WERI-Rb-1 (cell line): ENCODE measurements around the gene FNDC5.
A peak's percentile ranks its signal among the peaks of the same experiment; 100 is the strongest.

Source experiments
- DNase-seq: peaks from one replicate; pipeline ENCODE4 v3.0.0-alpha.2; 2020
- H3K27ac ChIP-seq: fragments of 250-450 bp; sonication (Bioruptor Pico); 2 replicates; pipeline ENCODE4 v1.5.1; 2020; ENCODE audit warnings: mild to moderate bottlenecking, moderate library complexity
- H3K27me3 ChIP-seq: fragments of 250-450 bp; sonication (Bioruptor Pico); 2 replicates; pipeline ENCODE4 v1.5.1; 2021; ENCODE audit warnings: mild to moderate bottlenecking, low read depth, moderate library complexity; ENCODE audit not compliant: insufficient read depth, severe bottlenecking
- H3K36me3 ChIP-seq: fragments of 250-450 bp; sonication (Bioruptor Pico); 2 replicates; pipeline ENCODE4 v1.5.1; 2020; ENCODE audit warnings: mild to moderate bottlenecking, moderate library complexity
- H3K4me3 ChIP-seq: 2 replicates; pipeline ENCODE4 v1.5.1; 2011; ENCODE audit warnings: low read depth, mild to moderate bottlenecking, control low read depth, low read length
- H3K9me3 ChIP-seq: fragments of 250-450 bp; sonication (Bioruptor Pico); 2 replicates; pipeline ENCODE4 v1.5.1; 2021; ENCODE audit warnings: mild to moderate bottlenecking, moderate library complexity; ENCODE audit not compliant: severe bottlenecking
- CTCF ChIP-seq: IDR thresholded peaks from 2 replicates; pipeline ENCODE4 v1.5.1; 2011; ENCODE audit warnings: low read depth, mild to moderate bottlenecking, control low read depth, inconsistent platforms, low read length

Gene FNDC5

GRCh38 chr1:32902535-32902920 is 31.8 kb upstream of the FNDC5 start:
- Histone ChIP-seq H3K9me3 (no peaks in the 10 kb centered on the region), H3K4me3 (no peak overlapping the region), H3K27me3 (no peaks in the 10 kb centered on the region), H3K36me3 (peaks cover 11% of the 10 kb centered on the region), H3K27ac (no peak overlapping the region)
- no peak for TF ChIP-seq CTCF
- DNase-seq, result no peak

- no peaks in the 10 kb centered on the region for H3K9me3 ChIP-seq
- peaks cover 12% of the 10 kb centered on the region for H3K36me3 ChIP-seq
- no peaks in the 10 kb centered on the region for H3K27me3 ChIP-seq
- peak overlapping the region; percentile 77 for H3K4me3 ChIP-seq
- DNase-seq, result no peak
- no peak for TF ChIP-seq CTCF
- H3K27ac ChIP-seq, result peak overlapping the region; percentile 74
Observed at GRCh38 chr1:32901823-32902534, 31.3 kb upstream of the FNDC5 start.

- Histone ChIP-seq H3K9me3 (no peaks in the 10 kb centered on the region), H3K36me3 (peaks cover 19% of the 10 kb centered on the region), H3K4me3 (peak within 1 kb of the TSS; percentile 78), H3K27me3 (no peaks in the 10 kb centered on the region), H3K27ac (peak within 1 kb of the TSS; percentile 74)
- no peak for TF ChIP-seq CTCF
- peak; percentile 67 for DNase-seq
Observed at GRCh38 chr1:32900956-32901822, 30.5 kb upstream of the FNDC5 start, which contains the start of gene TMEM54. TSS of gene TMEM54 (minus strand) at chr1:32901389. CDS start at chr1:32901238, 151 bp downstream.

- Histone ChIP-seq H3K4me3 (peak overlapping the region; percentile 78), H3K27ac (peak overlapping the region; percentile 52), H3K9me3 (no peaks in the 10 kb centered on the region), H3K36me3 (peaks cover 26% of the 10 kb centered on the region), H3K27me3 (no peaks in the 10 kb centered on the region)
- DNase-seq, result no peak
- no peak for TF ChIP-seq CTCF
Observed at GRCh38 chr1:32900371-32900955, 29.8 kb upstream of the FNDC5 start.

GRCh38 chr1:32899586-32900296 is 29.0 kb upstream of the FNDC5 start:
- no peak for DNase-seq
- Histone ChIP-seq H3K27me3 (no peaks in the 10 kb centered on the region), H3K36me3 (peaks cover 33% of the 10 kb centered on the region), H3K9me3 (no peaks in the 10 kb centered on the region), H3K27ac (no peak overlapping the region), H3K4me3 (no peak overlapping the region; the same call in 1 of the 2 replicates)
- TF ChIP-seq CTCF, result no peak
